A673 (cell line): Measurements from ENCODE around the gene COLEC12.

ENCODE experiments used
- EZH2 ChIP-seq: fragments of 200-600 bp; sonication (generic); IDR thresholded peaks from 2 replicates; pipeline ENCODE4 v1.6.1; 2017; ENCODE audit warnings: borderline replicate concordance, low read depth, mild to moderate bottlenecking, mixed read lengths, antibody characterized with exemption, low read length; ENCODE audit not compliant: poor library complexity, severe bottlenecking
- TF ChIP-seq, protein P1 (sequence below): fragments of 300-800, 200-600 bp; sonication (generic); conservative IDR thresholded peaks from 2 replicates; pipeline ENCODE4 v1.5.1; 2017; ENCODE audit warnings: low read depth, mild to moderate bottlenecking, antibody characterized with exemption, low read length, moderate library complexity, mixed read lengths

DNA sequence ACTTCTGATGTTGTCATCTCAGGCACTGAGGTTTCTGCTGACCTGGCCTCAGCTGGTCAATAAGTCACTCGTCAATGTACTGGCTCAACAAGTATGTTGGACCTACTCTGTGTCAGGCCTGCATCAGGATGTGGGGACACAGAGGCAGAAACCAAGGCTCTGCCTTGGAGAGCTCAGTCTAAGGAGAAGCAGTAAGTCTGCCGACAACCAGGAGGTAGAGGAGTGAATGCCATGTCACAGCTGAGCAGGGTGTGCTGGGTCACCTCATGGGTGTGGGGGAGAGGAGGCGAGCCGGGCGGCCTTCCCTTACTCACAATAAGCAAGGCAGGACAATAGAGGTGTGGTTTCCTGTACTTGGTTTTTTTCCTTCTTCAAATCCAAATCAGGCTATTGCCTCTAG is 75.8 kb downstream of the COLEC12 start:
- TF ChIP-seq, protein P1, sequence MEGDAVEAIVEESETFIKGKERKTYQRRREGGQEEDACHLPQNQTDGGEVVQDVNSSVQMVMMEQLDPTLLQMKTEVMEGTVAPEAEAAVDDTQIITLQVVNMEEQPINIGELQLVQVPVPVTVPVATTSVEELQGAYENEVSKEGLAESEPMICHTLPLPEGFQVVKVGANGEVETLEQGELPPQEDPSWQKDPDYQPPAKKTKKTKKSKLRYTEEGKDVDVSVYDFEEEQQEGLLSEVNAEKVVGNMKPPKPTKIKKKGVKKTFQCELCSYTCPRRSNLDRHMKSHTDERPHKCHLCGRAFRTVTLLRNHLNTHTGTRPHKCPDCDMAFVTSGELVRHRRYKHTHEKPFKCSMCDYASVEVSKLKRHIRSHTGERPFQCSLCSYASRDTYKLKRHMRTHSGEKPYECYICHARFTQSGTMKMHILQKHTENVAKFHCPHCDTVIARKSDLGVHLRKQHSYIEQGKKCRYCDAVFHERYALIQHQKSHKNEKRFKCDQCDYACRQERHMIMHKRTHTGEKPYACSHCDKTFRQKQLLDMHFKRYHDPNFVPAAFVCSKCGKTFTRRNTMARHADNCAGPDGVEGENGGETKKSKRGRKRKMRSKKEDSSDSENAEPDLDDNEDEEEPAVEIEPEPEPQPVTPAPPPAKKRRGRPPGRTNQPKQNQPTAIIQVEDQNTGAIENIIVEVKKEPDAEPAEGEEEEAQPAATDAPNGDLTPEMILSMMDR = no peak
- TF ChIP-seq EZH2 = no peak
